NCI-H526 treated with DMSO at 0.1 percent for 48 hours (cell line): ENCODE data around the gene SYNM.
"Not testable (repeated sequence)": the region's sequence is repeated elsewhere in the genome, so short reads cannot be mapped to it uniquely, and the experiment has no call there.

ENCODE experiments used
- DNase-seq: peaks from one replicate; lab custom pipeline; 2025; lab: John Stamatoyannopoulos, UW

SYNM gene

DNA sequence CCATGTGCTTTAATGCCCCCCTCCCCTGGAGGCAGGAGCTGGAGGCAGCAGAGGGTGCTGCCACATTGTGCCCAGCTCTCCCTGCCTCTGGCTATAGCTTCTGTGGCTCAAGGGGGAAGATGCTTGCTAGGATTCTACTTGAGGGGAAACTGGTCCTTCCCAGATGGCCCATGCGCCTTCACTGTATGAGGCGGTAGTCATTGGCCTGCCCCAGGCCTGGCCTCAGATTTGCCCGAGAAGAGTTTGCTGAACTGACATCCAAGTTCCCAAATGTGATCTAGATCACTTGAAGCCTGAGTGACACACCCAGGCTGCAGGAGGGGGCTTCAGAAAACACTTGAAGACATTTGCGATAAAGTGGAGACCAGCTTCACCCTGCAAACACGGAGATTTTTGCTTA is 4.1 kb downstream of the SYNM start:
- no peak for DNase-seq

DNA sequence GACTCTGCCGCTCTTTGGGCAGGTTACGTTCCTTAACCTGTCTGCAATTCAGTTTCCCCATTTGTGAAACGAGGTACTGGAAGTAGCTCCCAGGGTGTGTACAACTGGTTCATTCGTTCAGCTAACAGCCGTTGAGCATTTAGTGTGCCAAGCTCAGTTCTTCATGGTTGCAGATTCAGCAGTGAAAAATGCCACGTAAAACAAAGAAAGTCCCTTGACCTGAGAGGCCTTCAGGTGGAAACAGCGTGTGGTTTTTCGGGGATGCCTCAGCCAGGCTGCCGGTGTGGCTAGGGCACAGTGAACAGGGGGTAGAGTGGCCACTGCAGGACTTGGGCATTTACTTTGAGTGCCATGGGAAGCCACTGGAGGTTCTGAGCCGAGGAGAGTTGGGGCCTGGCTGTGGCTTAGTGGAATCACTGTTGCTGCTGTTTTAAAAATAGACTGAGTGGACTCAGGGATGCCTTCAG is 4.7 kb downstream of the SYNM start:
- DNase-seq: no peak

DNA sequence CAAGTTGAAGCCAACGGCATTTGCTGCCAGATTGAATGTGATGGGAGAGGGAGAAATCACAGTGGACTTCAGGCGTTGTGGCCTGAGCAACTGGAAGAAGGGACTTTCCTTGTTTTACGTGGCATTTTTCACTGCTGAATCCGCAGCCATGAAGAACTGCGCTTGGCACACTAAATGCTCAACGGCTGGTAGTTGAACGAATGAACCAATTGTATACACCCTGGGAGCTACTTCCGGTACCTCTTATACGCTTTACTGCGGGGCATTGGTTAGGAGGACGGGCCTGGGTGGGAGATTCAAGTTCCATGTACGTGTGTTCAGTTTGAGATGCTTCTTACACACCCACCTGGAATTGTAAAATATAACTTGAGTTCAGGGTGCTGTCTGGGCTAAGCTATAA is 5.2 kb downstream of the SYNM start:
- DNase-seq: no peak

DNA sequence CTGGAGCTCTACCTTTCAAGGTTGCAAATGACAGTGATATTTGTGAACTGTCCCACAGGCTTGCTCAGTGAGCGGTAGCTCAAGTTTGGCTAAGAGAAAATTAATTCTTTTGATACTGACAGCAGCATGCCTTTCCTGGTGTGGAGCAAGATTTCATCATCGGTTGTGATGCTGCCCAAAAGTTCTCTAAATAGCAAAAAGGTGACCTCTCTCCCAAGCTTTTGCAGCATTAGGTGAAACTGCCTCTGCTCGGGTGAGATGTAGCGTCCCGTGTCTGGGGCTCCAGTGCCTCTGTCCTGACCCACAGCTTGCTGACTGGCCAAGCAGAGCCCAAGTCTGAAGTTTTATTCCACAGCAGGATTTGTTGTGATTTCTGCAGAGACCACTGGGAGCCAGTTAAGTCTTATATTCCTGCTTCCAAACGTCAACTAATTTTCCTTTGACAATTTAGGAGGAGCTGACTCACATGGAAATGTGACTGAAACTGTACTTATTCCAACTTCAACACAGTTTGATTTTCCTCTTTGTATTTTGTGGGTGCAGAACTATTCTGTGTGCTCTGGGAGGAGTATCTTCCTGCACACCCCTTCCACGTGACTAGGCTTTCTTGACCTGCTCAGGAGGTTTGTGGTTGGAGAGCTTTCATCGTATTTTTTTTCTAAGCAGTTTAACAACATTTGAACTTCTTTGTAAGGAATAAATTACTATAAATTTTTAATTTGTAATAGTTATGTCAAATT is 5.9 kb downstream of the SYNM start:
- DNase-seq: no peak

DNA sequence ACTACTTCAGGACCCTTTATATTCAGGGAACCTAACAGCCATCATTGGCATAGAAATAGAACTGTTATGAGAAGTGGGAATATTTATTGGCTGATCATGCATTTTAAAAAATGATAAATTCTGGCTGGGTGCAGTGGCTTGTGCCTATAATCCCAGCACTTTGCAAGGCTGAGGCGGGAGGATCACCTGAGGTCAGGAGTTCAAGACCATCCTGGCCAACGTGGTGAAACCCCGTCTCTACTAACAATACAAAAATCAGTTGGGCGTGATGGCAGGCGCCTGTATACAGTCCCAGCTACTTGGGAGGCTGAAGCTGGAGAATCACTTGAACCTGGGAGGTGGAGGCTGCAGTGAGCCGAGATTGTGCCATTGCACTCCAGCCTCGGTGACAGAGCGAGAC is 6.8 kb downstream of the SYNM start:
- DNase-seq: not testable (repeated sequence)

DNA sequence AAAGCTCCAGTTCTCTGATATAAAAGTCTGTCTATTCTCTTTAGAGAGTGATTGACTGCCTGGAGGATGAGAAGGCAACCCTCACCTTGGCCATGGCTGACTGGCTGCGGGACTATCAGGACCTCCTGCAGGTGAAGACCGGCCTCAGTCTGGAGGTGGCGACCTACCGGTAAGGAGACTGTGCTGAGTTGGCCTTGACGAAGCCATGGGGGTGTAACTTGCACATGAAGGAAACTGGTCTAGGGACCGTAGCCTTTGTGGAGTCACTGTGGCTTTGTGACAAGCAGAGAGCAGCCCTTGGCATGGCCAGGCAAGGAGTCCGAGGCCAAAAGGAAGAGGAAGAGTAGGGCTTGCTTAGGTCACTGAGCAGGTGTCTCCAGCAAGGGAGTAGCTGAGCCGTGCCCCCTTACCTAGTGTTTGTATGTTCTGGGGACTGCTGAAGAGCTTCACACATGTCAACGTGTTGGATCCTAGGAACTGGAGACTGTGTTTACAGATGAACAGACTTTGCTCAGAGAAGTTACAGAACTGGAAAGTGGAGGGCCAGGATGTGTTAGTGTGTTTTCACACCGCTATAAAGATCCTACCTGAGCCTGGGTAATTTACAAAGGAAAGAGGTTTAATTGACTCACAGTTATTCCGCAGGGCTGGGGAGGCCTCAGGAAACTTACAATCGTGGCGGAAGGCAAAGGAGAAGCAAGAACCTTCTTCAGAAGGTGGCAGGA is 8.8 kb downstream of the SYNM start:
- DNase-seq: no peak

DNA sequence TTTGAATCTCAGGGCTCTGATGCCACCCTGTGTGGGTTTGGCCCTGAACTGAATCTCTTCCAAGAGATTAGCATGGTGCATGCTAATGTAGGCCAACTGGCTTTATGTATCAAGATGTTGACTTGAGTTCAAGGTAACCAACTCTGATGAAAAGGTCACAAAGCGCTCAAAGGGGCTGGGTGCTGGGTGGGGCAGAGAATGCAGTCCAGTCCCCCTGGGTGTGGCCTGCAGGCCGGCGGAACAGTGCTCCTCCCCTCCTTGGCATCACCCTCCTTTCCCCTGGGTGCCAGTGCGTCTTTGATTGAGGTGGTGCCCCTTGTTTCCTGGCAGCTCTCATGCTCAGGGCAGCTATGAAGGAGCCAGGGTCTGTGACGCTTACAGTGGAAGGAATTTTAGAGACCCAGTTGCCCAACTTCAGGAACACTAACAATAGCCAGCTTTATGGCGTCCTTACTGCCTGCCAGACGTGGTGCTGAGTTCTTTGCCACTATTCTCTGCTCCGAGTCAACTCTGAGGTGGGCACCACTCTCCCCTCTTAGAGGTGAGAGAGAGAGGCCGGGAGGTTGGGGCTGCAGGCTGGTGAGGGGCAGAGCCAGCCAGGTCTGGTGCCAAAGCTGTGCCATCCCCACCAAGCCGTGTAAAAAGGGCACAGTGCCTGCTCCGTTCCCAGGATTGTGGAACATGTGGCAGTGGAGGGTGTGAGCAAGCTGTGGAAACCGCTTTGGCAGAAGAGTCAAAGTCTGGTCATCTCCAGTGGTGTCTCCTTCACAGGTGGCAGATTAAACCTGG is 9.8 kb downstream of the SYNM start:
- DNase-seq: no peak

DNA sequence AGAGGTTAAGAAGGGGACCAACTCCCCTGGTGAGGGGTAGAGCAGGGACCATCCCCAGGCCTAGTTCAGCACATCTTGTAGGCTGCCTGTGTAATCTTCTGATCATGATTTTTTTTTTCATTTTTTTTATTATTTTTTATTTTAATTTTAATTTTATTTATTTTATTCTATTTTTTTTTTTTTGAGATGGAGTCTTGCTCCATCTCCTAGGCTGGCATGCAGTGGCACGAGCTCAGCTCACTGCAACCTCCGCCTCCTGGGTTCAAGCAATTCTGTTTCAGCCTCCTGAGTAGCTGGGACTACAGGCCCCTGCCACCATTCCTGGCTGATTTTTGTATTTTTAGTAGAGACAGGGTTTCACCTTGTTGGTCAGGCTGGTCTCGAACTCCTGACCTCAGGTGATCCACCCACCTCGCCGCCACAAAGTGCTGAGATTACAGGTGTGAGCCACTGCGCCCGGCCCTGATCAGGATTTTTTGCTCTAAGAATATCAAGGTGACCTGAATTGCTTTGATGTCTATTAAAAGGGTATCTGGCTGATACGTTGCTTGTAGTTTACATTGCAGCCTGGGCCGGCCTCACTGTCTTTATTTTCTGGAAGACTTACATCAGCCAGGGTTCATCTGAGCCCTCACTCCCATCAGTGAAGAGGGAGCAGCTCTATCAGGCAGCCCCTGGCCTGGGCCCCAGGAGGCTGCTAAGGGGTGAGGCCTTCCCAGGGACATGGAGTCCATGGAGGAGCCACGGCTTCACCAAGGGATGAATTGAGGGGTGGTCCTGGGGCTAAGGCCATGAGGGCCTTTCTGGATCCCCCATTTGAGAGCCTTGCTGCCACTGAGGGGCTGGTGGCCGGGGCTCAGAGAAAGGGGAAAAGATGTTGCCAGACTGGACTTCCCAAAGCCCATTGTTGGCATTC is 10.7 kb downstream of the SYNM start:
- DNase-seq: no peak

DNA sequence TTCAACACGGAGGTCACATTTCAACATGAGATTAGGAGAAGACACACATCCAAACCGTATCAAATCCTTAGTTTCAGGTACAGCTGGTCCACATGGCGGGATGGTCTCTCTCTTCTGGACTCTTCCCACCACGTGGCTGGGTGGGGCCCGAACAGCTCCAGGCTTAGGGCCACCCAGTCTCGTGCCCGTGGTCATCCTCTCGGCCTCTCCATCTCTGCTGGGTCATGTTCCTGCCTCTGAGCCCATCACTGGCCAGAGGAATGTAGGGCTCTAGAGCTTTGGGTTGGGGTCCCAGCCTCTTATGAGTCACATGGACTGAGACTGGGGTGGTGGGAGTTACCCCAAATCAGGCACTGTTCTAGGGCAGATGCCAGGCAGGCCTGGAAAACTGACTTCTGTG is 12.2 kb downstream of the SYNM start:
- DNase-seq: no peak

DNA sequence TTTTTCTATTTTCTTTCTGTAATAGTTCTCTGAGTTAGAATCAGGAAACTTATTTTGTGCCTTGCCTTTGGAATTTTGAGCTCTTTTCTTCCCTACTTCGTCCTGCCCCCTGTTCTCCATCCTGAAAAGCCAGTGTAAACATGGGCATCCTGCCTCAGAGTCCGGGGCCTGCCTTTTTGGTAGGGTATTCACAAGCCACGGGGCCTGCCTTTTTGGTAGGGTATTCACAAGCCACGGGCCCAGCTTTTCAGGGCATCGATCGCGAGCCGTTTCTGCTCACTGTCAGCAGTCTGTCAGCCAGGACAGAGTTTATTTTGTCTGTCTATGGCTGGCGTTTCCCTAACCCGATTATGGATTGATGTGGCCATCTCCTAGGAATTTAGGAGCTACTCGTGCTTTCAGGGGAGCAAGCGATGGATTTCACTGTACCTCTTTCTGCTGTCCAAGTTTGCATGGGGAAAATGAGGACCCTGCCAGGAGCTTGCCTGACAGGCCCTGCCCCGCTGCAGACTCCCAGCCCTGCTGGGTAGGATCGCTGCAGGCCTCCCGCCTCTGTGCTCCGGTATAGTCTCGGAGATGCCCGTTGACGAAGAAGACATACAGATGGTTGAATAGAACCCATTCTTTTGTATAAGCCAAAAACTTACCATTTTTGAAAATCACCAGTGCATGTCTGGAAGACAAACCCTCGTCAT is 12.8 kb downstream of the SYNM start:
- DNase-seq: no peak

DNA sequence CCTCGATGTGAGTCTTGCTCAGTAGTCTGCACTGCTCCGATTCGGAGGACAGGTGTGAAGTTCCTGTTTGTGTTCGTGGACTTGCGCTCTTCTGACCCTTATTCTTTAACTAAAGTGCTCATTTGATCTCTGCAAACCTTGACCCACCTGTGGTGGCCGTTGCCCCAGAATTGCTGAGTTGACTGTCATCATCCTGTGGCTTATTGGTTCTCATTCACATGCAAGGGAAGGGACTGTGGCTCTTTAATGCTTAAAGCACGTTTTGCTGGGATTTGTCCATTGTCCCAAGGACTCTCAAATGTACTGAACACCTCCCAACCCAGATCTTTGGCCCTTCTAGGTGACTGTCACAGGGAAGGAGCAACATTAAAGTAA is 13.4 kb downstream of the SYNM start:
- no peak for DNase-seq

DNA sequence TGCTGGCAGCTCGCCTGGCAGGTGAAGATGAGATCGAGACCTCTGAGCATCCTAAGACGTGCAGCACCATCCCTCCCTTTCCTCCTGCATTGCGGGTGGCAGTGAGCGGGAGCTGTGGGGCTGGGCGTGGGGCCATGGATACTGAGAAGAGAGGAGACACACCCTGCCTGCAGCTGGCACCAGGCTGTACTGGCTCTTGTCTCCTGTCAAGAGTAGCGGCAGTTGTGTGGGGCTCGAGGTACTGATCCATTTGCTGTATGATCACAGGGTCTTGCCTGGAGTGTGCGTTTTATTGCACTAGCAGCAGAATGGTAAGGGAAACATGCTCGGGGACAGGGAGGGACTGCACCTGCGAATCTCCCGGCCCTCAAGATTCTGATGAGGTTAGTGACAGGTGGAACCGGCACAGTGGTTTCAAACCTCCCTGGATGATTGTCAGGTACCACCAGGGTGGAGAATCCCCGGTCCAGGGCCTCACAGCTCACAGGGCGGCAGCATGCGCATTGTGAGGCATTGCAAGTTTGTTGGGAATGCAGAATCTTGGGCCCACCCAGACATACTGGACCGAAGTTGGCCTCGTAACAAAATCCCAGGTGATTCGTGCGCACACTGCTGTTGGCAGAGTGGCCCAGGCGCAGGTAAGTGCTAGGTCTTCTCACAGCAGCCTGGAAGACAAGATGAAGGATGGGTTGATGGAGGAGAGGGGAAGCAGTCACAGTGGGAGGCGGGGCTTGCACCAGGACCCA is 14.1 kb downstream of the SYNM start:
- no peak for DNase-seq

DNA sequence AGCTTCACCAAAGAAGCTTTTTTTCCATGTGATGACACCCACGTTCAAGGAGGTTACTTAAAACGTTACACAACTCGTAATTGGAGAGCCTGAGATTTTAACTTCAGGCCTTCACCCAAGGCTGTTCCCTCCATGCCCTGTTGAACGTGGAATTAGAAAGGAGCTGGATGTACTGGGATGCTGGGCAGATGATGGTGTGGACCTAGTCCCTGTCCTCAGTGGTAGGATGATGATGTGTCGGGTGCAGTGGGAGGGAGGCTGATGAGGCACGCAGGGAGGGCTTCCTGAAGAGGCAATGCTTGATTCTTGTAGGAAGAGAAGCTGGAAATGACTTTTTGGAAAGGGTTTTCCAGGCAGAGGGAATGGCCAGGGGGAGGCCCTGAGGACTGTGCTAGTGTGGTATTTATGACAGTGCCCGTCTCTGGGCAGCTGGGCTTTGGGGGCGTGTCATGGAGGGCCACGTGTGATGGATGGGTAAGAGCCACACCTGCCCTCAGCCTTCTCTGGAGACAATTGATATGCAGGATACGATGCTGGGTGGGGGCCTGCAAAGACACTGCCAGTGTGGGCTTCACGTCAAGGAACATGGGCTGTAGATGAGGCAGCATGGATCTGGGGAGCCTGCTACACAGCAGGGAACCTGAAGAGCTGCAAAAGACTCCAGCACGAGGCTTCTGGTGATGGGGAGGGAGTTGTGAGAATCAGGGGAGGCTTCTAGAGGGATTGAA is 15.3 kb downstream of the SYNM start:
- DNase-seq: no peak

DNA sequence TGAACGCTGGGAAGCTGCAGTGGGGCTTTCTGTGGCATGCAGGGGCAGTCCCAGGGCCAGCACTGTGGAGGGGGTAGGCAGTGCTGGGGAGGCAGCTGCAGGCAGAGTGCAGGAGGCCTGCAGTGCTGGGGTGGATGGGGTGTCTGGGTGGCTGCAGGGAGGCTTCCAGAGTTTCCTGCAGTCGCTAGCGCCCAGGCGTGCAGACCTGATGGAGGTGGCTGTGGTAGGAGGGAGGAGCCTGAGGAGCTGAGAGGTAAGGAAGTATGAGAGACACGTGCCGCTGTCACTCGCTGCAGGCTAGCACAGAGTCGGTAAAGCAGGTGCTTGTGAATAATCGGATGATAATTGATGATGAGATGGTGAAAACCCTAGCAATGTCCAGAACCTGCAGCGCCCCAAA is 16.3 kb downstream of the SYNM start:
- DNase-seq: no peak

DNA sequence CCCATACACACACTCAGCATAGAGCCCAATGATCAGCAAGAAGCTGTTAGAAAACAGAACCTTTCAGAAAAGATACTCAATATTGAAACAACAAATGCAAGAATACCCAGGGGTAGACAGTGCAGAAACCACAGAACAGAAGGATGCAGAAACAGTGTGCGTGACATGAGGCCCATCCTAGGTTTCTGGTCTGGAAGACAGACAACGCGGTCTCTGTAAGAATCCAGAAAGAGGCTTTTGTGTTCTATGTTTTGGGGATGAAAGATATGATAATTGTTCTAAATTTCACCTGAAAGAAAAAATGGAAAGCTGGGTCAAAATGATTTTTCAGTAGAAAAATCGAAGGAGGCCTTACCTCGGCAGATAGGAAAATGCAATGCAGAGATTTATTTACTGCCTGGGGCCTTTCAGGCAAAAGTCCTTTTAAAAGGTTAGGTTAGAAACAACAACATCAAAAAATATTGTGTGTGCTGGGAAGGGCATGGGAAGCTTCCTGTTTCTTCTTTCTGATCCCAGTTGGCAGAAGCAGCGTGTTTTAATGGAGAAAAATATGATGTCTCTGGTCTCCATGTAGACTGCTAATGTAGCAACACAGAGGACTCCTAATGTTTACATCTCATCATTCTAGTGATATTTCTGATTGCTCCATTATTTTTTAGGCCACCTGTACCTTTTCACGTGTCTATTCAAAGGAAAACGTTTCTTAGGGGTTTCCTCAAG is 17.0 kb downstream of the SYNM start:
- no peak for DNase-seq

DNA sequence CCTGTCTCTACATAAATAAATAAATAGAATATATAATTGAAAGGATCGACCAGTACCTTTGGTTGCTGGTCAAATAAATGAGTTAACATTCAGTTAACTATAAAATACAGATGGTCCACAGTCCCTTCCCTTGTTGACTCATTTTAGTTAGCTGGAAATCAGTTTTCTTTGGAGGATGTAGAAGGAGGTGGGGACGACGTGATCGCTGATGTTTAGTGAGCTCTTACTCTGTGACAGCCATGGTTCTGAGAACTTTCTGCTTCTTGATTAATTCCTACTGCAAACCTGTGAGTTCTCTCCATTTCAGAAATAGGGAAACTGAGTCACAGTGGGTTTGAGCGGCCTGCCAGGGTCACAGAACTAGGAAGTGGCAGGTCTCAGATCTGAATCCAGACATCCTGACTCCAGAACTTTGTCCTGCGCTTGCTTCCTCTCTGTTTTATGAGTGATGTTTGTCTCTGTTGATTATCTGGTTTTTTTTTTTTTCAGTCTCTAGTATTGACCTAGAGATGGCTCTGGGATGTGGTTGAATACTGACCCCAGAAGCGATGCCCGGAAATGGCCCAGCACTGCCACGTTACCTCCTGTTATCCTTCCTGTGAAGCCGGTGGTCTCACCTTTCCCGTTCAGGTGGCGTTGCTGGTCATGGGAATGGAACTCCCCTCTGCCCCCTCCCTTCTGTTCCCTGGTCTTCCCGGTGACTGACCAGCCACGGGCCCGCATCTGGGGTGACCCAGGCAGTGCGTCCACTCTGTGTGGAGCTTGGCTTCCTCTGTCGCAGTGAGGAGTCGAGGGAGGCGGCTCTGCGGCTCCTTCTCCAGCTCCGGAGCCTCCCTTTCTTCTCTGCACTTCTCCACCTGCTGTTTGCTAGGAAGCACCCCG is 18.2 kb downstream of the SYNM start:
- DNase-seq: no peak

DNA sequence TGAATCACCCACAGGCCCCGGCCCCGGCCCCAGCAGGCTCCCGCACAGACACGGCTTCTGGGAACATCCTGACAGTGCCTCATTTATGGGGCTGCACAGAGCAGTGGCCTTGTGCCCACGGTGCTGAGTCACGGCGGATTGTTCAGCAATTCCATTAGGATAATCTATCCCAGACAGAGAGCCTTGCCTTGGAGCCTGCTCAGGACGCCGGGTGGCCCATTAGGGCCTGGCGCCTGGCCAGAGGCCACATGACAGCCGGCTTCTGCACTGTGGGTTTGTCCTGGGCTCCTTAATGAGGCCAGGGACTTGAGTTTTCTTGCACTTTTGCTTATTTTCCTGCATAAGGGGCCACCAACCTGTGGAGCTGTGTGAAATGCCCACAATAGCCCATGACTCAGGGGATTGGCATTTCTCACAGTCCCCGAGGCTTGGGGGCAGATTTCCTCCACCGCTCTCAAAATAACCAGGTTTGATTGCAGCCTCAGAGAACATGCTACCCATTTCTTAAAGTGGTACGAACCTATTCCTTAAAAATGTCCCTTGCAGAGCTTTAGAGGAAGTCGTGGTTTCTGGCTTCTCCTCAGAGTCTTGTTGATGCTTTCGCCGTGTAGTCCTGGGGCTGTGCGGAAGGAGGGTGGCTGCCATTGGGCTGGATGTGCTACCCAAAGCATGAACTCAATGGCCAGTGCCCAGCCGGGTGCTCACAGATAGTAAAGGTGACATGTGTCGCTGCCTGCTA is 19.0 kb downstream of the SYNM start:
- DNase-seq: no peak
